Measurements from ENCODE around the gene NUCB1.
"Not testable (repeated sequence)": the region's sequence is repeated elsewhere in the genome, so short reads cannot be mapped to it uniquely, and the experiment has no call there.

NUCB1 gene

GRCh38 chr19:48914181-48914580 lies 14.1 kb downstream of the NUCB1 start:
- Histone ChIP-seq H3K9me3 (ENCODE audit: insufficient read depth, low read depth, low read length) (no peaks in the 10 kb centered on the region), H3K4me3 (ENCODE audit: low read length) (no peak overlapping the region), H3K4me1 (ENCODE audit: insufficient read depth, low read length) (no peaks in the 10 kb centered on the region), H3K27ac (ENCODE audit: low read length) (no peak overlapping the region), H3K9ac (ENCODE audit: low read depth, low read length) (no peak overlapping the region), H3K36me3 (ENCODE audit: insufficient read depth, low read depth, low read length) (peaks cover 73% of the 10 kb centered on the region), H3K27me3 (ENCODE audit: insufficient read depth, low read length) (no peaks in the 10 kb centered on the region)

DNA sequence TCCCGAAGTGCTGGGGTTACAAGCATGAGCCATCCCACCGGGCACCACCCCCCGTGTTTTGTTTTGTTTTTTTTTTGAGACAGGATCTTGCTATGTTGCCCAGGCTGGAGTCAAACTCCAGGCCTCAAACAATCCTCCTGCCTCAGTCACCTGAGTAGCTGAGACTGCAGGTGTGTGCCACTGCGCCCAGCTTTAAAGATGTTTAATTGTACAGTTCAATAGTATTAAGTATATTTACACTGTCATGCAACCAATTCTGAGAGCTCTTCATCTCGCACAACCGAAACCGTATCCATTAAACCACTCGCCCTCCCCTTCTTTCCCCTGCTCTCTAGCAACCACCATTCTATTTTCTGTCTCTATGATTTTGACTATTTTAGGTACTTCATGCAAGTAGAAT lies 15.6 kb downstream of the NUCB1 start:
- Histone ChIP-seq H3K4me3 (ENCODE audit: low read length) (no peak overlapping the region), H3K27ac (ENCODE audit: low read length) (no peak overlapping the region), H3K36me3 (ENCODE audit: insufficient read depth, low read depth, low read length) (peaks cover 75% of the 10 kb centered on the region), H3K4me1 (ENCODE audit: insufficient read depth, low read length) (no peaks in the 10 kb centered on the region), H3K9ac (ENCODE audit: low read depth, low read length) (no peak overlapping the region), H3K27me3 (ENCODE audit: insufficient read depth, low read length) (no peaks in the 10 kb centered on the region), H3K9me3 (ENCODE audit: insufficient read depth, low read depth, low read length) (no peaks in the 10 kb centered on the region)

DNA sequence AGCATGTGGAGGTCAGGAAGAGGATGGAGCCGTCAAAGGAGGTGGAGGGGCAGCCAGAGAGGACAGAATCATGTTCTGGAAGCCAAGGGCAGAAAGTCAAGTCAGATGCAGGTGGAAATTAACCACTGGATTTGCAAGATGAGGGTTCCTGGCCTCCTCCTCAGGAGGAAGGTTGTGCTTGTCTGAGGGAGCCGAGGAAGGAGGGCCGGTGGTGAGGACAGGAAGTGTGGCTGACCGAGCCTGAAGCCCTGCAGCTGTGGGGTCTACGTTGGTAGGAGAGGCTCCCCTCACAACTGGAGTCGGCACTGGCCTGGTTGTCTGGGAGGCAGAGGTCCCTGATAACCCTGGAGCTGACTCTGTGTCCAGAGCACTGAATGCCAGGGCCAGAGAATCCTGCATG lies 18.0 kb downstream of the NUCB1 start:
- Histone ChIP-seq H3K4me1 (ENCODE audit: insufficient read depth, low read length) (no peaks in the 10 kb centered on the region), H3K9me3 (ENCODE audit: insufficient read depth, low read depth, low read length) (no peaks in the 10 kb centered on the region), H3K27me3 (ENCODE audit: insufficient read depth, low read length) (no peaks in the 10 kb centered on the region), H3K36me3 (ENCODE audit: insufficient read depth, low read depth, low read length) (peaks cover 68% of the 10 kb centered on the region), H3K27ac (ENCODE audit: low read length) (no peak overlapping the region), H3K9ac (ENCODE audit: low read depth, low read length) (no peak overlapping the region), H3K4me3 (ENCODE audit: low read length) (no peak overlapping the region)

DNA sequence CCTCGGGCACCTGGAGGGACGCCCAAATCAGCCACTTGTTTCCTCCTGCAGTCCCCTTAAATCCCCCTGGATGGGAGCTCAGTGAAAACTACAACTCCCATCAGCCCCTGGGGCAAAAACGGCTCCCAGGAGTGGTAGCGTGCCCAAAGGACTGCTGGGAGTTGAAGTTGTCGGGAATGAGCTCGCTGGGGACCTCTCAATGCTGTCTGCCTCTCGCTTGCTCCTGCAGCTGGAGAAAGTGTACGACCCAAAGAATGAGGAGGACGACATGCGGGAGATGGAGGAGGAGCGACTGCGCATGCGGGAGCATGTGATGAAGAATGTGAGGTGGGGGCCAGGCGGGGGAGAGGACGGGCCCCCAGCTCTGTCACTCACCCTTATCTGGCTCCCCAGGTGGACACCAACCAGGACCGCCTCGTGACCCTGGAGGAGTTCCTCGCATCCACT lies 18.7 kb downstream of the NUCB1 start:
- H3K27me3 ChIP-seq (ENCODE audit: insufficient read depth, low read length): no peaks in the 10 kb centered on the region
- no peak overlapping the region for H3K4me3 ChIP-seq (ENCODE audit: low read length)
- H3K9me3 ChIP-seq (ENCODE audit: insufficient read depth, low read depth, low read length): no peaks in the 10 kb centered on the region
- no peak overlapping the region for H3K27ac ChIP-seq (ENCODE audit: low read length)
- H3K4me1 ChIP-seq (ENCODE audit: insufficient read depth, low read length): no peaks in the 10 kb centered on the region
- no peak overlapping the region for H3K9ac ChIP-seq (ENCODE audit: low read depth, low read length)
- peaks cover 64% of the 10 kb centered on the region for H3K36me3 ChIP-seq (ENCODE audit: insufficient read depth, low read depth, low read length)

DNA sequence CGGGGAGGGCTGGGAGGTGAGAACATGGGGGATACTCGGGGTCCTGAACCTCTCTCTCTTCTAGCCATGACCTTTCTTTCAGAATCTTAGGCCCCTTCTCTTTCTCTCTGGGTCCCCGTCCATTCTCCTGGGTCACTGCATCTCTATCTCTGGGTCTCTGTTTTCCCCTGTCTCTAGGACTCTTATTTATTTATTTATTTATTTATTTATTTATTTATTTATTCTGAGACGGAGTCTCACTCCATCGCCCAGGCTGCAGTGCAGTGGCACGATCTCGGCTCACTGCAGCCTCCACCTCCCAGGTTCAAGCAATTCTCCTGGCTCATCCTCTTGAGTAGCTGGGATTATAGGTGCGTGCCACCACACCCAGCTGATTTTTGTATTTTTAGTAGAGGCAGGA lies 19.2 kb downstream of the NUCB1 start:
- H3K4me1 ChIP-seq (ENCODE audit: insufficient read depth, low read length); H3K27me3 ChIP-seq (ENCODE audit: insufficient read depth, low read length); H3K9me3 ChIP-seq (ENCODE audit: insufficient read depth, low read depth, low read length); H3K27ac ChIP-seq (ENCODE audit: low read length); H3K9ac ChIP-seq (ENCODE audit: low read depth, low read length); H3K4me3 ChIP-seq (ENCODE audit: low read length): not testable (repeated sequence)
- peaks cover 59% of the 10 kb centered on the region for H3K36me3 ChIP-seq (ENCODE audit: insufficient read depth, low read depth, low read length)

DNA sequence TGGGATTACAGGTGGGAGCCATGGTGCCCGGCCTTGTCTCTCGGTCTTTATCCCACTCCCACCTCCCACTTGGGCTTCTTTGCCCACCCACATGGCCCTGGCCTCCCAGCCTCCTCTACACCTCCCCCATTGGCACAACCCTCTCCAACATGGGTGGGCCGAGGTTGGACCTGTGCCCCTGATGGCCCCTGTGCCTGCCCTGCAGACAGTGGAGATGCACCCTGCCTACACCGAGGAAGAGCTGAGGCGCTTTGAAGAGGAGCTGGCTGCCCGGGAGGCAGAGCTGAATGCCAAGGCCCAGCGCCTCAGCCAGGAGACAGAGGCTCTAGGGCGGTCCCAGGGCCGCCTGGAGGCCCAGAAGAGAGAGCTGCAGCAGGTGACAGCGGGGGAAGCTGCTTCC lies 20.8 kb downstream of the NUCB1 start:
- no peak overlapping the region for H3K9ac ChIP-seq (ENCODE audit: low read depth, low read length)
- H3K9me3 ChIP-seq (ENCODE audit: insufficient read depth, low read depth, low read length): no peaks in the 10 kb centered on the region
- no peak overlapping the region for H3K4me3 ChIP-seq (ENCODE audit: low read length)
- no peaks in the 10 kb centered on the region for H3K27me3 ChIP-seq (ENCODE audit: insufficient read depth, low read length)
- H3K27ac ChIP-seq (ENCODE audit: low read length): no peak overlapping the region
- peaks cover 47% of the 10 kb centered on the region for H3K36me3 ChIP-seq (ENCODE audit: insufficient read depth, low read depth, low read length)
- H3K4me1 ChIP-seq (ENCODE audit: insufficient read depth, low read length): no peaks in the 10 kb centered on the region

DNA sequence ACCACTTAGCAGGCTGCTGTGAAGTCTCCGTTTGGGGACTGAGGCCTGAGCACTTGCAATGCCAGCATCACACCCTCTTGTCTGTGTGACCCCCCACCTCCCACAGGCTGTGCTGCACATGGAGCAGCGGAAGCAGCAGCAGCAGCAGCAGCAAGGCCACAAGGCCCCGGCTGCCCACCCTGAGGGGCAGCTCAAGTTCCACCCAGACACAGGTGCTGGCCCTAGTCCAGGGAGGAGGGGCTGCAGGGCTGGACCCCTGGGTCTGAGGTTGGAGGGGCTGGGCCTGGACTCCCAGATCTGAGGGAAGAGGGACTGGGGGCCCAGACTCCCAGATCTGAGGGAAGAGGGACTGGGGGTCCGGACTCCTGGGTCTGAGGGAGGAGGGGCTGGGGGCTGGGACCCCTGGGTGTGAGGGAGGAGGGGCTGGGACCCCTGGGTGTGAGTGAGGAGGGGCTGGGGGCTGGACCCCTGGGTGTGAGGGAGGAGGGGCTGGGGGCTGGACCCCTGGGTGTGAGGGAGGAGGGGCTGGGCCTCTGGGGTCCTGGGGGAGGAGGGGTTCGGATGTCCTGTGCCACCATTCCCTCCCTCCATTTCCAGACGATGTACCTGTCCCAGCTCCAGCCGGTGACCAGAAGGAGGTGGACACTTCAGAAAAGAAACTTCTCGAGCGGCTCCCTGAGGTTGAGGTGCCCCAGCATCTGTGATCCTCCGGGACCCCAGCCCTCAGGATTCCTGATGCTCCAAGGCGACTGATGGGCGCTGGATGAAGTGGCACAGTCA lies 21.8 kb downstream of the NUCB1 start:
- no peak overlapping the region for H3K9ac ChIP-seq (ENCODE audit: low read depth, low read length)
- H3K27me3 ChIP-seq (ENCODE audit: insufficient read depth, low read length): no peaks in the 10 kb centered on the region
- no peak overlapping the region for H3K4me3 ChIP-seq (ENCODE audit: low read length)
- no peaks in the 10 kb centered on the region for H3K4me1 ChIP-seq (ENCODE audit: insufficient read depth, low read length)
- H3K27ac ChIP-seq (ENCODE audit: low read length): no peak overlapping the region
- no peaks in the 10 kb centered on the region for H3K9me3 ChIP-seq (ENCODE audit: insufficient read depth, low read depth, low read length)
- peaks cover 41% of the 10 kb centered on the region for H3K36me3 ChIP-seq (ENCODE audit: insufficient read depth, low read depth, low read length)

DNA sequence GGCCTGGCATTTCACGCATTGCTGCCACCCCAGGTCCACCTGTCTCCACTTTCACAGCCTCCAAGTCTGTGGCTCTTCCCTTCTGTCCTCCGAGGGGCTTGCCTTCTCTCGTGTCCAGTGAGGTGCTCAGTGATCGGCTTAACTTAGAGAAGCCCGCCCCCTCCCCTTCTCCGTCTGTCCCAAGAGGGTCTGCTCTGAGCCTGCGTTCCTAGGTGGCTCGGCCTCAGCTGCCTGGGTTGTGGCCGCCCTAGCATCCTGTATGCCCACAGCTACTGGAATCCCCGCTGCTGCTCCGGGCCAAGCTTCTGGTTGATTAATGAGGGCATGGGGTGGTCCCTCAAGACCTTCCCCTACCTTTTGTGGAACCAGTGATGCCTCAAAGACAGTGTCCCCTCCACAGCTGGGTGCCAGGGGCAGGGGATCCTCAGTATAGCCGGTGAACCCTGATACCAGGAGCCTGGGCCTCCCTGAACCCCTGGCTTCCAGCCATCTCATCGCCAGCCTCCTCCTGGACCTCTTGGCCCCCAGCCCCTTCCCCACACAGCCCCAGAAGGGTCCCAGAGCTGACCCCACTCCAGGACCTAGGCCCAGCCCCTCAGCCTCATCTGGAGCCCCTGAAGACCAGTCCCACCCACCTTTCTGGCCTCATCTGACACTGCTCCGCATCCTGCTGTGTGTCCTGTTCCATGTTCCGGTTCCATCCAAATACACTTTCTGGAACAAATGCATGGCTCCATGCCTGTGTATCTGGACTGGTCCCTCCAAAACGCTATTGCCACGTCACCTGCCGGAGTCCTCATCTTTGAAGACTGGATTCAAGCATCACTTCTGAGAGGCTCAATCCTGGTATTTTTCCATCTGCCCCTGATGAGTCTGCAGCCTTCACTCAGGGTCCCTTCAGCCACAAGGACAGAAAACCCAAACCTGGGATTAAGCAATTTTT lies 22.7 kb downstream of the NUCB1 start:
- H3K4me1 ChIP-seq (ENCODE audit: insufficient read depth, low read length): no peaks in the 10 kb centered on the region
- no peak overlapping the region for H3K4me3 ChIP-seq (ENCODE audit: low read length)
- H3K9me3 ChIP-seq (ENCODE audit: insufficient read depth, low read depth, low read length): no peaks in the 10 kb centered on the region
- H3K36me3 ChIP-seq (ENCODE audit: insufficient read depth, low read depth, low read length): peaks cover 41% of the 10 kb centered on the region
- H3K27me3 ChIP-seq (ENCODE audit: insufficient read depth, low read length): no peaks in the 10 kb centered on the region
- no peak overlapping the region for H3K9ac ChIP-seq (ENCODE audit: low read depth, low read length)
- H3K27ac ChIP-seq (ENCODE audit: low read length): no peak overlapping the region

DNA sequence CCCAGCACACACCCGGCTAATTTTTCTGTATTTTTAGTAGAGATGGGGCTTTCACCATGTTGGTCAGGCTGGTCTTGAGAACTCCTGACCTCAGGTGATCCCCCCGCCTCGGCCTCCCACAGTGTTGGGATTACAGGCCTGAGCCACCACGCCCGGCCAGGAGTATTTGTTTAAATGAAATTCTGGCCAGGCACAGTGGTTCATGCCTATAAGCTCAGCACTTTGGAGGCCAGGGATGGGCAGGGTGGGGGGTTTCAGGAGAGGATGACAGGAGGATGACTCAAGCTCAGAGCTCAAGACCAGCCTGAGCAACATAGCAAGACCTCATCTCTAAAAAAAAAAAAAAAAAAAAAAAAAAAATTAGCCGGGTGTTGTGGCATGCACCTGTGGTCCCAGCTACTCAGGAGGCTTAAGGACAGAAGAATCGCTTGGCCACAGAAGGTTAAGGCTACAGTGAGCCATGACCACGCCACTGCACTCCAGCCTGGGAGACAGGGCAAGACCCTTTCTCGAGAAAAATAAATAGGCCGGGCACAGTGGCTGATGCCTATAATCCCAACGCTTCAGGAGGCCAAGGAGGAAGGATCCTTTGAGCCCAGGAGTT lies 25.2 kb downstream of the NUCB1 start:
- H3K4me1 ChIP-seq (ENCODE audit: insufficient read depth, low read length): no peaks in the 10 kb centered on the region
- H3K36me3 ChIP-seq (ENCODE audit: insufficient read depth, low read depth, low read length): peaks cover 23% of the 10 kb centered on the region
- no peak overlapping the region for H3K27ac ChIP-seq (ENCODE audit: low read length)
- no peak overlapping the region for H3K4me3 ChIP-seq (ENCODE audit: low read length)
- no peaks in the 10 kb centered on the region for H3K9me3 ChIP-seq (ENCODE audit: insufficient read depth, low read depth, low read length)
- no peaks in the 10 kb centered on the region for H3K27me3 ChIP-seq (ENCODE audit: insufficient read depth, low read length)
- no peak overlapping the region for H3K9ac ChIP-seq (ENCODE audit: low read depth, low read length)

- H3K36me3 ChIP-seq (ENCODE audit: insufficient read depth, low read depth, low read length): peaks cover 18% of the 10 kb centered on the region; the same call in 1 of the 2 replicates
- not testable (repeated sequence) for H3K4me1 ChIP-seq (ENCODE audit: insufficient read depth, low read length); H3K27me3 ChIP-seq (ENCODE audit: insufficient read depth, low read length); H3K9ac ChIP-seq (ENCODE audit: low read depth, low read length); H3K9me3 ChIP-seq (ENCODE audit: insufficient read depth, low read depth, low read length); H3K27ac ChIP-seq (ENCODE audit: low read length); H3K4me3 ChIP-seq (ENCODE audit: low read length)
Observed at GRCh38 chr19:48925890-48926289, 25.8 kb downstream of the NUCB1 start.

GRCh38 chr19:48926909-48927308 lies 26.8 kb downstream of the NUCB1 start:
- Histone ChIP-seq H3K27ac (ENCODE audit: low read length) (no peak overlapping the region), H3K27me3 (ENCODE audit: insufficient read depth, low read length) (peaks cover 8% of the 10 kb centered on the region), H3K9ac (ENCODE audit: low read depth, low read length) (no peak overlapping the region), H3K4me3 (ENCODE audit: low read length) (no peak overlapping the region), H3K9me3 (ENCODE audit: insufficient read depth, low read depth, low read length) (no peaks in the 10 kb centered on the region), H3K4me1 (ENCODE audit: insufficient read depth, low read length) (no peaks in the 10 kb centered on the region), H3K36me3 (ENCODE audit: insufficient read depth, low read depth, low read length) (peaks cover 9% of the 10 kb centered on the region; the same call in 1 of the 2 replicates)

Data from iPS-20b (cell line).